DOHH2 (cell line): ENCODE measurements around the gene VASH1.

Experiments
- EZH2phosphoT487 ChIP-seq: fragments of 200-600 bp; sonication (generic); IDR thresholded peaks from 2 replicates; pipeline ENCODE4 v1.6.1; 2017; ENCODE audit warnings: borderline replicate concordance, mild to moderate bottlenecking, antibody characterized with exemption, low read length, moderate library complexity, mixed read lengths
- TF ChIP-seq, protein P1 (sequence below): fragments of 200-600 bp; sonication (generic); IDR thresholded peaks from one replicate; pipeline ENCODE4 v1.5.1; 2014; ENCODE audit warnings: antibody characterized with exemption, mild to moderate bottlenecking, low read depth, low read length; ENCODE audit not compliant: poor library complexity, severe bottlenecking

DNA sequence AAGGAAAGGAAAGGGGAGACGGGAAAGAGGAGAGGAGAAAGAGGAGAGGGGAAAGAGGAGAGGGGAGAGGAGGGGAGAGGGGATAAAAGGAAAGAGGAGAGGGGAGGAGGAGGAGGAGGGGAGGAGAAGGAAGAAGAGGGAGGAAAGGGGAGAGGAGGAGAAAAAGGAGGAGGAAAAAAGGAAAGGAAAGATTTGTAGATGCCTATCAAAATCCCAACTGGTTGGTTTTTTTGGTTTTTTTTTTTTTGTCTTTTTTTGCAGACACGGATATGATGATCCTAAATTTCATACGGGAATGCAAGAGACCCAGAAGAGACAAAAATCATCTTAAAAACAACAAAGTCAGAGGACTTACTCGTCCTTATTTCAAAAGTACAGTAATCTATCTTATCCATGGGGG is 32.1 kb downstream of the VASH1 start:
- TF ChIP-seq, protein P1, sequence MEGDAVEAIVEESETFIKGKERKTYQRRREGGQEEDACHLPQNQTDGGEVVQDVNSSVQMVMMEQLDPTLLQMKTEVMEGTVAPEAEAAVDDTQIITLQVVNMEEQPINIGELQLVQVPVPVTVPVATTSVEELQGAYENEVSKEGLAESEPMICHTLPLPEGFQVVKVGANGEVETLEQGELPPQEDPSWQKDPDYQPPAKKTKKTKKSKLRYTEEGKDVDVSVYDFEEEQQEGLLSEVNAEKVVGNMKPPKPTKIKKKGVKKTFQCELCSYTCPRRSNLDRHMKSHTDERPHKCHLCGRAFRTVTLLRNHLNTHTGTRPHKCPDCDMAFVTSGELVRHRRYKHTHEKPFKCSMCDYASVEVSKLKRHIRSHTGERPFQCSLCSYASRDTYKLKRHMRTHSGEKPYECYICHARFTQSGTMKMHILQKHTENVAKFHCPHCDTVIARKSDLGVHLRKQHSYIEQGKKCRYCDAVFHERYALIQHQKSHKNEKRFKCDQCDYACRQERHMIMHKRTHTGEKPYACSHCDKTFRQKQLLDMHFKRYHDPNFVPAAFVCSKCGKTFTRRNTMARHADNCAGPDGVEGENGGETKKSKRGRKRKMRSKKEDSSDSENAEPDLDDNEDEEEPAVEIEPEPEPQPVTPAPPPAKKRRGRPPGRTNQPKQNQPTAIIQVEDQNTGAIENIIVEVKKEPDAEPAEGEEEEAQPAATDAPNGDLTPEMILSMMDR, result no peak
- no peak for TF ChIP-seq EZH2phosphoT487
